ENCODE measurements around the gene PRR12. TPM values are rescaled to one million over a fixed set of nuclear protein-coding genes. Genes with fewer than 3 reads are reported as not detected.
A peak's percentile ranks its signal among the peaks of the same experiment; 100 is the strongest.
"Not testable (repeated sequence)": the region's sequence is repeated elsewhere in the genome, so short reads cannot be mapped to it uniquely, and the experiment has no call there.

PRR12 gene
- total RNA-seq, 2 donors from 2014 or later, result 12.4 to 24.5 TPM

DNA sequence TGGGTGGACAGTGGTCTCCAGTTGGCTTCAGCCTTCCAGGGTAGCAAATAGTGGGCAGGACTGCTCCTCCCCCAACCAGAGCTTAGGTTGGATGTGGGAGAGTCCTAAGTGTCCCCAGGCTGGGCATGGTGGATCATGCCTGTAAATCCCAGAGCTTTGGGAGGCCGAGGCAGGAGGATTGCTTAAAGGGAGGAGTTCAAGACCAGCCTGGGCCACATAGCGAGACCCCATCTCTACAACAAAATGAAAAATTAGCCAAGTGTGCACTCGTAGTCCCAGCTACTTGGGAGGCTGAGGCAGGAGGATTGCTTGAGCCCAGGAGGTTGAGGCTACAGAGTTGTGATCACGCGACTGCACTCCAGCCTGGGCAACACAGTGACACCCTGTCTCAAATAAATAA is 41.6 kb downstream of the PRR12 start:
- ATAC-seq (ENCODE audit: insufficient number of reproducible peaks, low FRiP score, low read depth) (no peak), DNase-seq (ENCODE audit: low spot score) (no peak)
- Histone ChIP-seq H3K36me3 (peaks cover 11% of the 10 kb centered on the region), H3K9me3 (no peaks in the 10 kb centered on the region), H3K27me3 (replicated peaks; ENCODE audit: insufficient read depth) (no peaks in the 10 kb centered on the region), H3K4me3 (no peak overlapping the region), H3K4me1 (ENCODE audit: control insufficient read depth in 1 of 2, low read depth in 2 of 2) (peaks cover 4 to 27% of the 10 kb centered on the region in 2 donors), H3K27ac (no peak overlapping the region)
- TF ChIP-seq, protein P1, sequence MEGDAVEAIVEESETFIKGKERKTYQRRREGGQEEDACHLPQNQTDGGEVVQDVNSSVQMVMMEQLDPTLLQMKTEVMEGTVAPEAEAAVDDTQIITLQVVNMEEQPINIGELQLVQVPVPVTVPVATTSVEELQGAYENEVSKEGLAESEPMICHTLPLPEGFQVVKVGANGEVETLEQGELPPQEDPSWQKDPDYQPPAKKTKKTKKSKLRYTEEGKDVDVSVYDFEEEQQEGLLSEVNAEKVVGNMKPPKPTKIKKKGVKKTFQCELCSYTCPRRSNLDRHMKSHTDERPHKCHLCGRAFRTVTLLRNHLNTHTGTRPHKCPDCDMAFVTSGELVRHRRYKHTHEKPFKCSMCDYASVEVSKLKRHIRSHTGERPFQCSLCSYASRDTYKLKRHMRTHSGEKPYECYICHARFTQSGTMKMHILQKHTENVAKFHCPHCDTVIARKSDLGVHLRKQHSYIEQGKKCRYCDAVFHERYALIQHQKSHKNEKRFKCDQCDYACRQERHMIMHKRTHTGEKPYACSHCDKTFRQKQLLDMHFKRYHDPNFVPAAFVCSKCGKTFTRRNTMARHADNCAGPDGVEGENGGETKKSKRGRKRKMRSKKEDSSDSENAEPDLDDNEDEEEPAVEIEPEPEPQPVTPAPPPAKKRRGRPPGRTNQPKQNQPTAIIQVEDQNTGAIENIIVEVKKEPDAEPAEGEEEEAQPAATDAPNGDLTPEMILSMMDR (IDR thresholded peaks at IDR 0.05), result no peak

DNA sequence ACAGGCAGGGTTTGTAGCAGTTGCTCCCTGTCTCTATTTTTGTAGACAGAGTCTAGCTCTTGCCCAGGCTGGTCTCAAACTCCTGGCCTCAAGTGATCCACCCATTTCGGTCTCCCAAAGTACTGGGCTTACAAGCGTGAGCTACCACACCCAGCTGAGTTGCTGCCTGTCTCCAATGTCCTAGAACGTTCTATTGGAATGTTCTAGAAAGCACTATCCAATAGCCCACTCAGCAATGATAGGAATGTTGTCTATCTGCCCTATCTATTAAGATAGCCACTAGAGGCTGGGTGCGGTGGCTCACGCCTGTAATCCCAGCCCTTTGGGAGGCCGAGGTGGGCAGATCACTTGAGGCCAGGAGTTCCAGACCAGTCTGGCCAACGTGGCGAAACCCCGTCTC is 42.3 kb downstream of the PRR12 start:
- DNase-seq (ENCODE audit: low spot score); H3K9me3 ChIP-seq; ATAC-seq (ENCODE audit: insufficient number of reproducible peaks, low FRiP score, low read depth); H3K4me3 ChIP-seq; H3K27me3 ChIP-seq (replicated peaks; ENCODE audit: insufficient read depth); H3K27ac ChIP-seq: not testable (repeated sequence)
- Histone ChIP-seq H3K36me3 (peaks cover 11% of the 10 kb centered on the region), H3K4me1 (ENCODE audit: control insufficient read depth in 1 of 2, low read depth in 2 of 2) (peaks cover 4 to 33% of the 10 kb centered on the region in 2 donors)

DNA sequence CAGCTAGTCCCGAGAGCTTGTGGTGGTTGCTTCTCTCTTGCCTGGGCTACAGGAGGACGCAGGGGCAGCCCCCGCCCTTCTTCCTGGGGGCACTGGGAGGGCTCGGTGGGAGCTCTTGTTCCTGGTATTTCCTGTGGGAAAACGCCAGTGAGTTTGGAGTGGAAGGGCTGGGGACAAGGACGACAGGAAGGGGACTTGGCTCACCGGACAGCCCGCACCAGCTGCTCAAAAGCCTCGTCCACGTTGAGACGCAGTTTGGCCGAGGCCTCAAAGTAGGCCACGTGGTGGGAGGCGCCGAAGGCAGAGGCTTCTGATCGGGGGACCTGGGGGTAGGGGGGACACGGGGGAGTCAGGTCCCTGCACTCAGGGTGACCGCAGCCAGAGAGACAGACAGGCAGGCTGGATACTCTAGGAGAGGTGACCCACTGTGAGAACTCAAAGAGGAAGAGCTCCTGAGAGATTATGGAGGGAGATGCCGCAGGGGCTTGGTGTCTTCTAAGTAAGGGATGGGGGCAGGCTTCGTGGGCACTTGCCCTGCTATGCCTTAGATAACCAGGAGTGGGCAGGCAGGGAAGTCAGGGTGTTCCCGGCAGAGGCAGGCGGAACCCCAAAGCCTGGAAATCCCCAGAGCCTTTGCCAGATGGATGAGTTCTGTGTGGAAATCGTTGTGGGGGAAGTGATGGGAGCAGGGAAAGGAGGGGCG is 44.7 kb downstream of the PRR12 start:
- H3K4me3 ChIP-seq, result no peak overlapping the region
- ATAC-seq (ENCODE audit: insufficient number of reproducible peaks, low FRiP score, low read depth), result no peak
- no peaks in the 10 kb centered on the region for H3K9me3 ChIP-seq
- TF ChIP-seq, protein P1 (IDR thresholded peaks at IDR 0.05), result no peak
- peak overlapping the region in 1 of 2 donors; percentile 30 for H3K27ac ChIP-seq
- DNase-seq (ENCODE audit: low spot score), result no peak
- H3K4me1 ChIP-seq (ENCODE audit: control insufficient read depth in 1 of 2, low read depth in 2 of 2), result peaks cover 4 to 23% of the 10 kb centered on the region in 2 donors
- no peaks in the 10 kb centered on the region for H3K27me3 ChIP-seq (replicated peaks; ENCODE audit: insufficient read depth)
- H3K36me3 ChIP-seq, result peaks cover 11% of the 10 kb centered on the region

GRCh38 chr19:49636233-49636932 is 45.4 kb downstream of the PRR12 start:
- H3K4me3 ChIP-seq, result no peak overlapping the region
- DNase-seq (ENCODE audit: low spot score), result no peak
- H3K4me1 ChIP-seq (ENCODE audit: control insufficient read depth in 1 of 2, low read depth in 2 of 2), result peaks cover 0 to 19% of the 10 kb centered on the region in 2 donors
- no peaks in the 10 kb centered on the region for H3K27me3 ChIP-seq (replicated peaks; ENCODE audit: insufficient read depth)
- H3K36me3 ChIP-seq, result peaks cover 11% of the 10 kb centered on the region
- TF ChIP-seq, protein P1 (IDR thresholded peaks at IDR 0.05), result no peak
- H3K27ac ChIP-seq, result no peak overlapping the region
- H3K9me3 ChIP-seq, result no peaks in the 10 kb centered on the region
- ATAC-seq (ENCODE audit: insufficient number of reproducible peaks, low FRiP score, low read depth), result no peak

DNA sequence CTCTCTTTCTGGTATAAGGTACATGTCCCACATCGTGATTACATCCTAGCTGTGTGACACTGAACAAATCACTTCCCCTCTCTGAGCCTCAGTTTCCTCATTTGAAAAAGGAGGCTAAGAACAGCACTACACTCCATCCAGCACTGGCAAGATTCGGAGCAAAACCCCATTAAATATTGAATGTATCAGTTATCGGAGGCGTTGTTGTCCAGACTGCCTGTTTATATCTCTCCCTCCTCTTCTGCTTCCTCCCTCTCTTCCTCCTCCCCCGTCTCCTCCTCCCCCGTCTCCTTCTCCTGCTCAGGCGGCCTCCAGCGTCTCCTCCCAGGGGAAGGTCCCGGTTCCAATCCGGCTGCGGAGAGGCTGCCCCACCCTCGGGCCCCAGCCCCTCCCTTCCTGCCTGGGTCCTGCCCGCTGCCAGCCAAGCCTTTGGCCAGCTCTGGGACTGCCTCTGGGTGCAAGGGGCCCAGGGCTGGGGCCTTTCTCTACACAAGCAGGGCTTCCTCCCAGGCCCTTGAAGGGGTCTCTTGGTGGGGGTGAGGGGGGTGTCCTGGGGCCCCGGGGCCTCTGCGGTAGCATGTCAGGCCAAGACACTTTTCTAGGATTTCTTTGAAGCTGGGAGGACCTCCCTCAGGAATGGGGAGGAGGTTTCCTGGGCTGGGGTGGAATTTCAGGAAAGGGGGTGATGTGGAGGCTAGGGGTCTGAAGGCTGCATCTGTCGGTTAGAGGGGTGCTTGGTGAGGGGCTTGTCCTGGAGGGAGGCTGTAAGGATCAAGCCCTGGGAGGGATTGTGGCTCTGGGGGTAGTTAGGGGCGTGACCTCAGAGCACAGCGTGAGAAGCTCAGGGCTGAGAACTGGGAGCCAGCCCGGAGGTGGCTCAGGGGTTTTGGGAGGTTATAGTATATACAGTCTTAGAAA is 47.1 kb downstream of the PRR12 start:
- H3K4me1 ChIP-seq (ENCODE audit: control insufficient read depth in 1 of 2, low read depth in 2 of 2), result peaks cover 6 to 23% of the 10 kb centered on the region in 2 donors
- H3K36me3 ChIP-seq, result peaks cover 11% of the 10 kb centered on the region
- peak overlapping the region; percentile 97 to 100 for H3K27ac ChIP-seq
- TF ChIP-seq, protein P1 (IDR thresholded peaks at IDR 0.05), result no peak
- no peaks in the 10 kb centered on the region for H3K9me3 ChIP-seq
- no peaks in the 10 kb centered on the region for H3K27me3 ChIP-seq (replicated peaks; ENCODE audit: insufficient read depth)
- H3K4me3 ChIP-seq, result peak overlapping the region; percentile 96
- ATAC-seq (ENCODE audit: insufficient number of reproducible peaks, low FRiP score, low read depth) (no peak), DNase-seq (ENCODE audit: low spot score) (peak; percentile 55)
